Activated CD4-positive, alpha-beta T cell treated with anti-CD3 and anti-CD28 coated beads for 4 hours (primary cell): ENCODE results near the gene CNOT1.
"Not testable (repeated sequence)": the region's sequence is repeated elsewhere in the genome, so short reads cannot be mapped to it uniquely, and the experiment has no call there.

Source experiments
- DNase-seq, 2 donors: peaks; one replicate each; pipeline ENCODE4 v3.0.0-alpha.2; 2020

CNOT1 gene

DNA sequence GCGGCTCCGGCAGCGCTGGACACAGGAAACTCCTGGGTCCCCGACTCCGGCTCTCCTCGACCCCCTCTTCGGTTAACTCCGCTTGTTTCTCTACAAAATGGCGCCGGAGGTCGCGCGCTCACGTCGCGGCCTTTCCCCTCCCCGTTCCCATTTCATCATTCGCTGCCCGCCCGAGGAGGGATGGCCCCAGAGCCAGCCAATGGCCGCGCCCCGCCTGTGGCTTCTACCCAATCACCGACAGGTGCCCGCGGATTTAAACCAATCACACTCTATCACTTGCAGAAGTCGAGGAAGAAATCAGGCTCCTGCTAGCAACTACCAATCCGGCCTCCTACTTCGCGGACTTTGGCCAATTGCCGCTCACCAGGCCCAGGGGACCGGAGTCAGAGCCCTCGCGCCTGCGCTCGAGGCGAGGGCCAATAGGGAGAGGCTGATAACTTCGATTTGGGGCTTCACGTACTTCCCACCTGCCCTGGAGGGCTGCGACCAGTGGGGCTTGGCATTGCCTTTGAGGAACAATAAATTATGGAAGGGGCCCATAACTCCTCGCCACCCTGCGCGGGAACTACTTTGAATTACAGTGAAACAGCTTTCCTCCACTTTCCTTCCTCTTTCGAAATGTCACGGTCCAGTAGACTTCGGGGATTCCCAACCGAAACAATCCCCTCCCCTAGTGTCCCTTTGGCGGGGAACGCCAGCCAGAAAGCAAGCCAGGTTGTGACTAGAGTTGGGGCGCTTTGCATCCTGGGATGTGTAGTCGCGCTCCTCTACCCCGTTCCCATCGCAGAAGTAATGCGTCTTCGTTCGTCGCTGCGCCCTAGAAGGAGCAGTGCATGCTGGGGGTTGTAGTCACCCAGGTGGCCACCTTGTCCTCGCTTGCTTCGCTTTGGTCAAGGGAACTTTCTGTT lies at the start of gene CNOT1:
CNOT1 (minus strand) TSS at position 94 of the 908 bp plus-strand sequence. CDS start 30,489 bp downstream, outside the sequence.
- peak; percentile 96 to 97 for DNase-seq

DNA sequence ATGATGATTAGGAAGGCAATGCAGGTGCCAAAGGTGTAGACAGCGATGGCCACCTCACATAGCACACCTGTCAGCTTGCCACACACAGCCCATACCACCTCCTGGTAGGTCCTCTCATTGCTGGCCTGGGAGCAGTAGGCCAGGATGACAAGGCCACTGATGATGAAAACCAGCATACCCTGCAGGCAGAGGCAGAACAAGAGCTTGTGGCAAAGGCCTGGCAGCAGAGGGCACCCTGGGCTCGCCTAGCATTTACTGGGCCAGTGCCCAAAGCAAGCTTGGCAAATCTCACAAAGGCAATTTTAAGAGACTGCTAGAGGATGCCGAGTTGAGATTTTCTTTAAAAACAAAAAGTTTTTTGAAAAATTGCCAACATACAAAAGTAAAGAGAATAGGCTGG lies 49.1 kb upstream of the CNOT1 start:
- DNase-seq, result no peak

DNA sequence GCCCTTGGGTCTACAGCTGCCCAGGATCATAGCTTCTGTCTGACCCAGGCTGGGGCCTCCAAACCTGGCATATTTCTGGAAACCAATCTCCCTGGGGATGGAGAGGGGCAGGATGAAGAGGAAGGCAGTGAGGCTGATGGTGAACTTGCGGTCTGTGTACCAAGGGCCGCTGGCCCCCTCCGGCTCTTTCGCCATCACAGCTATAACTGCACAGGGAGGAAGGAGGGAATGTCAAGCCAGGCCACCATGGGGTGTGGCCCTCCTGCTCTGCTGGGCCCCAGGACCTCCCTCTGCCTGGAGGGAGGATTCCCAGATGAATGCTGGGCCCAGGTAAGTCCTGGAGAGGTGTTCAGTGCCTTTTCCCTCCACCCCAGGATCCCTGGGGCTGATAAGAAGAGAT lies 48.6 kb upstream of the CNOT1 start:
- DNase-seq, result no peak

DNA sequence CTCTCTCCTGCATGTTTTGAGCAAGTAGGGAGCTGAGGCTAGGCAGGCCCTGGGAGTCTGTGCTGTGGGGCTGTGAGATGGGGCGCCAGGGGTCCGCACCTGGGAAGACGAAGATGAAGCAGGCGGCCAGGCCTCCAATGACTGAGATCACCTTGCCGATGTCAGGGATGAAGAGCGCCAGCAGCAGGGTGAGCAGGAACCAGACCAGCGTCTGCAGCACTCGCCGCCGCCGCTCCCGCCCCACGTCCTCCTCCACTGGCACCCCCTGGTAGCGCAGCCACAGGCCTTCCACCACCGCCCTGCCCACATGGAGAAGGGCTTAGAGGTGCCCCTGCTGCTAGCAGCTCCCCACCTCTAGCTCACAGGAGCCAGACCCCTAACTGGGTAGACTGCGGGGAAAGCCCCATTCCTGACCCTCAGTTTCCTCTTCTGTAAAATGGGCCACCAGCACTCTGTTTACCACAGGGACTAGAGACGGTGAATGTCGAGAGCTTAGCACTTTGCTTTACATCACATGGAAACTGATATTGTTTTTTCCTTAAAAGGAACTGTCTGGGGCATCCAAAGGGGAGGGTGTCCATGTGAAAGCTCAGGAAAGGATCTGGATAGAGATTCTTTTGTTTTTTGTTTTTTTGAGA lies 41.4 kb upstream of the CNOT1 start:
- no peak for DNase-seq

DNA sequence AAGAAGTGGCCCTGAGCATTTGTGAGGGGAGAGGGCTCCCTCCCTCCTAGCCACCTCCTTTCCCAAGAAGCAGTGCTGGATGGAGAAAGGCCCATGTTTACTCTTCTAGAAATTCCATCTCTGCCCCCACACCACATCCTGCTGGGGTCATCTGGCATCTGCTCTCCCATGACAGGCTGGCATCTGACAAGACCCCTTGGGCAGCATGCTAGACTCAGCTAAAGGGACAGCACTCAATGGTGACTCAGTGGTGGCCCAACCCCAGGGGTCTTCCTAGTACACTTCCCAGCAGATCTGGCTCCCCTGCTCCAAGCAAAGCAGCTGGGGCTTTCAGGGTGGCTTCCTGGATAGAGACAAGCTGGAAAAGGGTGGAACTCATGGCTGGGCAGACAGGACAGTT lies 40.6 kb upstream of the CNOT1 start:
- DNase-seq, result no peak

DNA sequence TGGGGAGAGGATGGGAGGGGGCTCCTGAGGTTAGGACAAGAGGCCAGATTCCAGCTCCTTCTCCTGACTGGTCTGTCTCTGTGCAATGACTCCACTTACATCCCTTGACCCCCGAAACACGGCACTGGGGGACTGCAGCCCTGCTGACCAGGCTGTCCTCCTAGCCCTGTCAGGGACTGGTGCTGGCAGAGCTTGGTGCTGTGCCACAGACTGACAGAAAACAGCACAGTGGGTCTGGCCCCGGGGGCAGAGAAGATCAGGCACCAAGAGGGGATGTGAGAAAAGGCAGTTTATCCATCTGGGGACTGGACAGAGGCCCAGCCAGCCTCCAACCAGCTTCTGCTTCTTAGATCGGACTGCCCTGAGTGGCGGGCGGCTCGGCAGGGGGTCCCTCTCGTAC lies 35.6 kb upstream of the CNOT1 start:
- DNase-seq, result no peak

DNA sequence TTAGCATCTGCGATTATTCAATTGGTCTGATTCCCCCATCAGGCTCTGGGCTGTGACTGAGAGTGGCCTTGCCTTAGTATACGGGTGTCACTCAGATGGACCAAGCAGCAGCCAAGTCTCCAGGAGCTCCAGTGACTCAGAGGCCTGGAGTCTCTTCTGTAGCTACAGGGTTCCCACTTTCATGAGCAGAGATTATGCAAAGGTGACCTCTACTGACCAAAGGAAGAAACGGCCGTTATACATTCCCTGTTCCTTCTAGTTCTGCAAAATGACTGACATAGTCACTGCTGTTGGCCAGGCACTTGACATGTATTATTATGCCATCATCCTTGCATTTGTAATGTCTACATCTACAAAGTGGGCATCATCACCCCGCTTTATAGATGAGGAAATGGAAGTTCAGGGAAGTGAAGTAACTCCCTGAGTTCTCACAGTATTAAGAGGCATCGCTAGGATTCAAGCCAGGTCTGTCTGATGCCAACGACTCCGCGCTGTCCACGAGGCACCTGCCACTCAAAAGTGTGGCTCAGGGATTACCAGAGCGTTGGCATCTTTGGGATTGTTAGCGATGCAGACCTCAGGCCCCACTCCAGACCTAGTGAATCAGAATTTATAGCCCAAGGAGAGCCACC lies 31.7 kb upstream of the CNOT1 start:
- DNase-seq, result no peak

DNA sequence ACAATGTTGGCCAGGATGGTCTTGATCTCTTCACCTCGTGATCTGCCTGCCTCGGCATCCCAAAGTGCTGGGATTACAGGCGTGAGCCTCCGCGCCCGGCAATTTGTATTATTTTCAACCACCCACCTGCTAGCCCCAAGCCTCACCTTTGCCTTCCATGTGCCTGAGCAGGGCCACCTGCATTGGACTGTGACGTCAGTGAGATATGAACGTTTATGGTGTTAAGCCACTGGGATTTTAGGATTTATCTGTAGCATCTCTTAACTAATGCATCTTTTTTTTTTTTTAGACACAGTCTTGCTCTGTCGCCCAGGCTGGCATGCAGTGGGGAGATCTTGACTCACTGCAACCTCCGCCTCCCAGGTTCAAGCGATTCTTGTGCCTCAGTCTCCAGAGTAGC lies 30.3 kb upstream of the CNOT1 start:
- not testable (repeated sequence) for DNase-seq

DNA sequence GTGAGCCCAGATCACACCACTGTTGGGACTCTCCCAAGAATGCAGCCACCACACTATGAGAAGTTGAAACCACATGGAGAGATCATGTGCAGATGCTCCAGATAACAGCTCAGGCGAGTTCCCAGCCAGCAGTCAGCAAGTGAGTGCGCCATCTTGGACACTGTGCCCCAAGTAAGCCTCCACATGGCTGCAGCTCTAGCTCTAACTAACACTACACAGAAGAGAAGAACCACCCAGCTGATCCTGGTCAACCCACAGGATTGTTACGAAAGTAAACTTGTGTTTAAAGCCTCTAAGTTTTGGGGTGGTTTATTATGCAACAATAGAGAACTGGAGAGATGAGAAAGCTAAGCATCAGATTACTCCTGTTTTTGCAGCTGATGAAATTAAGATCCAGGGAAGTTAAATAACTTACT lies 29.2 kb upstream of the CNOT1 start:
- no peak for DNase-seq

DNA sequence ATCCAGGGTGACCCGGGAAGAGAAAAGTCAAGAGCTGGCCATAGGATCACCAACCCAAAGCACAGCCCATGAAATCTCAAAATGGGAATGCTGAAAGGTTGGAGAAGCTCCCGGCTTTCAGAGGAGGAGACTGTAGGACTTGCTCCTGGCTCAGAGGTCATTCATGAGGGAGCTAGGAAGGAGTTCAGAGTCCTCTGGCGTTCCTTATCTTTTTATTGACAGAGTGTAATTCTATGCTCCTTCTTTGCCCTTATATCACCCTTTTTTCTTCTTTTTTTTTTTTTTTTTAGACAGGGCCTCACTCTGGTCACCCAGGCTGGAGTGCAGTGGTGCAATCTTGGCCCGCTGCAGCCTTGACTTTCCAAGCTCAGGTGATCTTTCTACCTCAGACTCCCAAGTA lies 27.3 kb upstream of the CNOT1 start:
- DNase-seq, result no peak

DNA sequence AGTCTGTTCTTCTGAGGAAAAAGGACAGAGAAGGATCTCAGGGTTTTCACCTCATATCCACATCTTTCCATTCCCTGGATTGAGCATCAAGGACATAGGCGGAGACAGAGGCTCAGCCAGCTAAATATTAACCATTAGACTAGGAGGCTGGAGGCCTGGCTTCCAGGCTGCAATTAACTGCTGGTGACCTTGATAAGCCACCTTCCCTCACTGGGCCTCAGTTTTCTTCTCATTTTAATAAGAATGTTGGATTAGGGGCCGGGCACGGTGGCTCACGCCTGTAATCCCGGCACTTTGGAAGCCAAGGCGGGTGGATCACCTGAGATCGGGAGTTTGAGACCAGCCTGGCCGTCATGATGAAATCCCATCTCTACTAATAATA lies 25.6 kb upstream of the CNOT1 start:
- no peak for DNase-seq

DNA sequence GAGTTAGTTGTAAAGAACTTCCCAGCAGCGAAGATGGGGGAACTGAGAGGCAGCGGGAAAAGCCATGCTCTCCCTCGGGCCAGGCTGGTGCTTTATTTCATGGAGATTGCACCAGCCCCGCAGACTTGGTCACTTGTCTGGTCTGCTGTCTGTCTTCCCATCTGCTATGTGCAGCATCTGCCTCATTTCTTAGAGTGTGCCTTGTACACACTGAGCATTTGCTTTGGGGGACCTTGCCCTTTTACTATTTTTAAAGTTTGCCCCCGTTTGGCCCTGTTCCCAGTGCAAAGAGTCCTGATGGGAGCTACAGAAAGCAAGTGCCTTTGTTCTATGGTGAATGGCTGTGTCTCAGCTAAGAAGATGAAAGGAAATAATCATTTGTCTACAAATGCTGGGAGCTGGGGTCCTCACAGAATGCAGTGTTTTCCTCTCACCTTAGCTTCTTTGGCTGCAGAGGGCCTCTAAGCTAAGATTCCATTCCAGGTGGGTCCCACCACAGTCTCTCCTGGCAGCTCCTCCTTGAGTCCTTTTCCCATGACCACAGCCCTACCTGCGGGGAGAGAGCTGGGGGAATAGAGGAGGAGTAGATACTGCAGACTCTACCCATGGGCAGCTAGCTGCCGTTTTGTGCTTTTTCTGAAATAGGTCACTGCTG lies 25.1 kb upstream of the CNOT1 start:
- DNase-seq, result no peak

DNA sequence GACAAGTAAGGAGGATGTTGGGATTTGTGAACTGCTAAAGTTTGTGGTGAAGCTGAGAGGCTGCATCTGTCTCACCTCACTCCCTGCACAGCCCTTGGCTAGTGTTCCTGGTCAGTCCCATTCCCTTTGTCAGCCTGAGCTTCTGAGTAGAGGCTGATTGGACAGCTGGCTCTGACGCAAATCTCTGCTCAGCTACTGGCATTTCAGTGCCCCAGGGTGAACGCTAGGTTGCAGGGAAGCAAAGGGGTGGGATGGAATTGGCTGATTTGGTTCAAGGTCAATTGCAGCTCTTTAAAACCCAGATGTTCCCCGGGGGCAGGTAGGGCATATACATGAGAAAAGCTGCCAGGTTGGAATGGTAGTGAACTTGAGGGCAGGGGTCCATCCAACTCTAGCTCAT lies 23.1 kb upstream of the CNOT1 start:
- DNase-seq, result no peak

DNA sequence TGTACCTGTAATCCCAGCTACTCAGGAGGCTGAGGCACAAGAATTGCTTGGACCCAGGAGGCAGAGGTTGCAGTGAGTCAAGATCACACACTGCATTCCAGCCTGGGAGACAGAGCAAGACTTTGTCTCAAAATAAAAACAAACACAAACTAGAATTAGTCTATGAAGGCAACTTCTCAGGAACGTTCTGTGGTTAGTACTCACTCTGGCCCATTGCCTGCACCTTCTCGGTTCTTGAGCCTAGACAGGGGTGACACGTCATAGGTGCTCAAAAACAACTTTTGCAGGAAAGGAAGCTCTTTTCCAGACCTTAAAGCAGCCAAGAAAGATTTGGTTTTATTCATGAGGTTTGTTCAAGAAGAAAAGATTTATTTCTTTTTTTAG lies 22.3 kb upstream of the CNOT1 start:
- no peak for DNase-seq

DNA sequence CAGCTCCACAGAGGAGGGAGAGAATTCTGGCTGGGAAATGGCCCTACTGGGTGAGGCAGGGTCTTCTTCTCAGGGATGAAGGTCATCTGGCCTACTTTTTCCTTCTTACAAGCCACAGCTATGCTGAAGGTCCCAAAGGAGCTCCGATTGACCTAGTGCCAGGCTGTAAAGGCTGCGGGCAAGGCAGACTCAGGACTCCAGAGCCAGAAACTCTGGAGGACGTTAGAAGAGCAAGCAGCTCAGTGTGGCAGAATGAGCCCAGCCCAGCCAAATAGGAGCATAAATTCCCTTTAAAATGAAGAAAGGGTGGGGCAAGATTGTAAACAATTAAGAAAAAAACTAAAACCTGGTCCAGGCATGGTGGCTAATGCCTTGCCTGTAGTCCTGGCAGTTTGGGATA lies 20.1 kb upstream of the CNOT1 start:
- no peak for DNase-seq

DNA sequence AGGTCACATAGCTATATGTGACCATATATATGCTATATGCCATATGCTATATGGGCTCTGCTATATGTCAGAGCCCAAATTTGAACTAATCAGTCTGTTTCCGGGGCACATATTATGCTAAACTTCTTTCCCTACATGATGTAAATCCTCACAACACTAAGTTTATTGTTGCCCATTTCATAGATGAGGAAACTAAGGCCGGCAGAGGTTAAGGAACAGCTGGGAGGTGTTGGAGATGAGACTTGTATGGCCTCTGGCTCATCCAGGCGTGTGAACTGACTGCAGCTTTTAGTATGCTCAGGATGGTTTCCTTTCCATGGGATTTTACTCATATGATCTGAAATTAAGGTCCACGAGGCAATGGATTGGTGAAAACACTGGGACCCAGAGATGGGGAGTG lies 17.5 kb upstream of the CNOT1 start:
- DNase-seq, result no peak

DNA sequence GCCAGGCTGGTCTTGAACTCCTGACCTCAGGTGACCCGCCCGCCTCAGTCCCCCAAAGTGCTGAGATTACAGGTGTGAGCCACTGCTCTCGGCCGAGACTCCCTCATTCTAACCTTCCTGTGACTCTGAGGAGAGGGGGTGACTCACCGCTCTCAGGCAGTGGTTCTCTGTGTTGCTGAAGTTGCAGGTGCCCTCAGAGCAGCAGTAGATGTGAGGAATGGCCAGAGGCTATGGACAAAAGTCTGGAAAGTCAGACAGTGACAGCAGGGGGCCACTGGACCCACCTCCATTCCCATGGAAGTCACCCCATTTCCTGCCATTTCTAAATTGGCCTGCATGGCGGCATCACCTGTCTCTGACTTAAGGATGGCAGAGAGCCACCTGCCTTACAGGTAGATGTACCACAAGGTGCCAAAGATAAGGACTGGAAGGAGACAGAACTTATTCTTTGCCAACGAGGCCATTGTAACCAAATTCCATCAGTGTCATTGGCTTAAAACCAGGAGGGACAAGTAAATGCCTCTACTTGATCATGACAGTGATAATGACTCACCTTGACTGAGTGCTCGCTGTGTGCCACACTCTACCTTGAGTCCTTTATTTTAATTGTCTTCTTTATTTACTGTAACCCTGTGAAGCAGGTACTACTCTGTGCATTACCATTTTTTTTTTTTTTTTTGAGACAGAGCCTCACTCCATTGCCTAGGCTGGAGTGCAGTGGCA lies 15.3 kb upstream of the CNOT1 start:
- no peak for DNase-seq

DNA sequence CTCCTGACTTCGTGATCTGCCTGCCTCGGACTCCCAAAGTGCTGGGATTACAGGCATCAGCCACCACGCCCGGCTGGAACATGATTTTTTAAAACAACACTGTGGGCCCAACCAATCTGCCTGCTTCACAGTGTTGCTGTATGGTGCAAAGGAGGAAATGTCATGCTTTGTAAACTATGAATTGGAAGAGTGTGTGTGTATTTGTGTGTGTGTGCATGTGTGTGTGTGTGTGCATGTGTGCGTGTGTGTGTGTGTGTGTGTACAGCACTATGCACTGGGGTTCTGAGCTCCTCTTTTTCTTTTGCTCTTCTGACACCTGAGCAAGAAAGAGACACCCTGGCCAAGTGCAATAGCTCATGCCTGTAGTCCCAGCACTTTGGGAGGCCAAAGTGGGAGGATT lies 14.5 kb upstream of the CNOT1 start:
- no peak for DNase-seq

DNA sequence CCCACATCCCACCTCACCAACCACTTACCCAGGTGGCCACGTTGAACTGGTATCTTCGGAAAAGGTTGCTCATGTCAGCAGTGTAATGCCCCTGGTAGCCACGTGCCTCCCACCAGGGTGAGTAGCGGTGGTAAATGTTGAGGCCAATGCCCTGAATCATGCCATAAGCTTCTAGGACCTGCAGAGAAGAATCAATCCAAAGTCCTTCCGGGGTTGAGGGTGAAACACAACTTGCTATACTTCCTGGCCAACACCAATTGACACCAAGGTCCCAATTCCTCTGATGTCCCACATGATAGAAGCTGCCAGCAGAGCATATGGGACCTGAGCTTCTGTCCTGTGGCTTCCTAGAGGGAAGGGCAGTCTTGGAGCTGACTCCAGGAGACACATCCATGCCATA lies 11.3 kb upstream of the CNOT1 start:
- DNase-seq, result no peak

DNA sequence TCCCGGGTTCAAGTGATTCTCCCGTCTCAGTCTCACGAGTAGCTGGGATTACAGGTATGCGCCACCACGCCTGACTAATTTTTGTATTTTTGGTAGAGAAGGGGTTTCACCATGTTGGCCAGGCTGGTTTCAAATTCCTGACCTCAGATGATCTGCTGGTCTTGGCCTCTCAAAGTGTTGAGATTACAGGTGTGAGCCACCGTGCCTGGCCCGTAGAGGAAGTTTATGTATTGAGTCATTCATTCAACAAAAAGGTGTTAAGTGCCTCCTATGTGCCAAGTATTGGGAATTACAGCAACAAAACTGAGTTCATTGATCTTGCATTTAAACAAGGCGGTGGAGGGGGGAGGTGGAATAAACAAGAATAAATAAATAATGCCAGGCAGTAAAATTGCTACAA lies 10.2 kb upstream of the CNOT1 start:
- no peak for DNase-seq

DNA sequence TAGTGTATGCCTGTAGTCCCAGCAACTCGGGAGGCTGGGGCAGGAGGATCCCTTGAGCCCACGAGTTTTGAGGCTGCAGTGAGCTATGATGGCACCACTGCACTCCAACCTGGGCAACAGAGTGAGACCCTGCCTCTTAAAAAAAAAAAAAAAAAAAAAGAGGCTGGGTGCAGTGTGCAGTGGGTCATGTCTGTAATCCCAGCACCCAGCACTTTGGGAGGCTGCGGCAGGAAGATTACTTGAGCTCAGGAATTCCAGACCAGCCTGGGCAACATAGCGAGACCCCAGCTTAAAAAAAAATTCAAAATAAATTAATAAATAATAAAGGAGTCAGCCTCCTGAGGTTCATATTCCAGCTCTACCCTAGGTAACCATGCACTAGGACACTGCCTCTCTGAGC lies 9.6 kb upstream of the CNOT1 start:
- no peak for DNase-seq

DNA sequence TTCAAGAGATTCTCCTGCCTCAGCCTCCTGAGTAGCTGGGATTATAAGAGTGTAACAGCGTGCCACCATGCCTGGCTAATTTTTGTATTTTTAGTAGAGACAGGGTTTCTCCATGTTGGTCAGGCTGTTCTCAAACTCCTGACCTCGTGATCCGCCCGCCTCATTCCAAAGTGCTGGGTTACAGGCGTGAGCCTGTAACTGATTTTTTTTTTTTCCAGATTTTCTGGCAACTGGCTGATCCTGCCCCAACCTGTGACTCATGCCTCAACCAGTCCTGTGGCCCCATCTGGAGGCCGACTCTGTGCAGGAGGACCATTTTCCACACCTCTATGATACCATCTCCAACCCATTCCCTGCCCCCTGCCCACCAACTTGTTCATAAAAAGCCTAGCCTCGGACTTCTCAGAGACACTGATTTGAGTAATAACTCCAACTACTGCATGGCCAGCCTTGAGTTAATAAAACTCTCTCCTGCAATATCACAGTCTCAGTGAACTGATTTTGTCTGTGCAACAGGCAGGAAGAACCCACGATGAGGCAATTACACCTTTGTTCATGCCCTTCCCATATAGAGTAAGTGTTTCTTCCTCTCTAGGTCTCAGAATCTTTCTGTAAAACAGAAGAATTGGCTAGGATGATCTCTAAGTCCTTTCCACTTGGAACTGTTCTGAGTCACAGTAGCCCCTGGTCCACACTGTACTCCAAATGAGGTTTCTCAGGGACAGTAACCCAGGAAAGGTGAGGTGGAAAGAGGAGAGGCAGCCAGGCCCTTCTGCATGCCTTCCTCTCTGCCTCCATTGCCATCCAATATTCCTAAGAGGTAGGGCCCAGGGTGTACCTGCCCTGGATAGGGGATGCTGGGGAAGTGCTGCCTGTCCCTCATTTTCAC lies 8.8 kb upstream of the CNOT1 start:
- no peak for DNase-seq
